Spleen (tissue), 11 donors: ENCODE data around the gene ASTL. TPM values are rescaled to one million over a fixed set of nuclear protein-coding genes. Genes with fewer than 3 reads are reported as not detected.

ENCODE experiments used
- DNase-seq: peaks from one replicate; pipeline ENCODE4 v3.0.0-alpha.2; 2020
- H3K27ac ChIP-seq, 8 donors: fragments of 200-600 bp; sonication (generic) in 7 of 8; 1 replicate in 4 of 8; 2 replicates in 4 of 8; pipeline versions ENCODE4 v1.5.0 to v1.8.0; 2016 to 2021; ENCODE audit warnings: inconsistent platforms in 4 of 8, mild to moderate bottlenecking in 4 of 8, moderate library complexity in 1 of 8
- H3K27me3 ChIP-seq, 7 donors: fragments of 200-600 bp; sonication (generic) in 6 of 7; replicated peaks in 1 of 7; 1 replicate in 4 of 7; 2 replicates in 3 of 7; pipeline versions ENCODE4 v1.5.0 to v1.8.0; 2016 to 2021; ENCODE audit warnings: inconsistent platforms in 3 of 7, mild to moderate bottlenecking in 1 of 7
- H3K36me3 ChIP-seq, 6 donors: fragments of 200-600 bp; sonication (generic) in 5 of 6; 1 replicate in 4 of 6; 2 replicates in 2 of 6; pipeline versions ENCODE4 v1.5.0 to v1.8.0; 2016 to 2021; ENCODE audit warnings: inconsistent platforms in 2 of 6
- H3K4me1 ChIP-seq, 6 donors: fragments of 200-600 bp; sonication (generic) in 5 of 6; 1 replicate in 3 of 6; 2 replicates in 3 of 6; pipeline versions ENCODE4 v1.5.0 to v1.8.0; 2016 to 2021; ENCODE audit warnings: inconsistent platforms in 3 of 6
- H3K4me3 ChIP-seq, 8 donors: fragments of 200-600 bp; sonication (generic) in 7 of 8; 1 replicate in 4 of 8; 2 replicates in 4 of 8; pipeline versions ENCODE4 v1.5.0 to v1.8.0; 2016 to 2021; ENCODE audit warnings: inconsistent platforms in 4 of 8, mild to moderate bottlenecking in 4 of 8, moderate library complexity in 2 of 8
- H3K9me3 ChIP-seq, 8 donors: fragments of 200-600 bp; sonication (generic) in 7 of 8; 1 replicate in 4 of 8; 2 replicates in 4 of 8; pipeline versions ENCODE4 v1.5.0 to v1.8.0; 2016 to 2021; ENCODE audit warnings: inconsistent platforms in 4 of 8
- CTCF ChIP-seq, 11 experiments: fragments of 200-600 bp in 7 of 11; fragments of 450-650 bp in 4 of 11; sonication (generic) in 4 of 11; IDR thresholded peaks in 8 of 11; conservative IDR thresholded peaks in 3 of 11; 1 replicate in 7 of 11; 2 replicates in 4 of 11; pipeline versions ENCODE4 v1.4.0 to v1.8.0; 2016 to 2021; ENCODE audit warnings: antibody characterized with exemption in 11 of 11, inconsistent platforms in 4 of 11, mild to moderate bottlenecking in 1 of 11
- POLR2A ChIP-seq, 3 donors: fragments of 450-650 bp; IDR thresholded peaks; one replicate each; pipeline ENCODE4 v1.5.1; 2017; ENCODE audit warnings: antibody characterized with exemption in 3 of 3, mild to moderate bottlenecking in 1 of 3
- POLR2AphosphoS5 ChIP-seq, 3 donors: sonication (generic); formaldehyde crosslinking; IDR thresholded peaks; one replicate each; pipeline ENCODE4 v1.5.1; 2017; ENCODE audit warnings: antibody characterized with exemption in 3 of 3
- WGBS, 5 donors: extraction: QIAGEN DNeasy Blood & Tissue Kit in 3 of 5; methylation state at CpG; one replicate each; pipeline versions ENCODE4 v1.1.5 to v1.1.7; 2013 to 2018; 5-methylcytosine and 5-hydroxymethylcytosine counted together
- intact Hi-C: fragments of 100-400 bp; cut with DNase I; formaldehyde crosslinking; loops from one replicate; pipeline ENCODE4 v1.15.0; 2023; ENCODE audit warnings: low total_unique reads
- polyA plus RNA-seq, 3 donors: library from polyadenylated mRNA; stranded (reverse); fragments of 200-250 nt; gene quantifications; one replicate each; pipeline ENCODE4 v1.2.1, GENCODE V29; 2013
- total RNA-seq, 7 donors: library from RNA; depleted of rRNA in 3 of 7; stranded (reverse); fragments of >200 nt in 3 of 7; fragmentation: NEBNext Ultra II Directional in 4 of 7; extraction: Animal tissue kit (Norgen Biotek cat#: 25700) in 4 of 7; gene quantifications; one replicate each; pipeline versions ENCODE4 v1.1.0 to v1.2.1, GENCODE V29; 2016 to 2021
- donor health status: healthy with polysubstance abuse.
- donor health status: DM: no; HTN: no; CAD: no; lungs with moderate emphysema.
- donor health status: DM: no; HTN: no; CAD: no.
- donor health status: Bipolar disorder and iron deficiency.
- donor health status: healthy.
- donor health status: DM: no; HTN: no; CAD: no.
- donor health status: DM: yes; HTN: yes; CAD: no.

ASTL gene
- total and polyA plus RNA-seq, 10 donors: 0.24 to 2.2 (median 0.52) TPM; not detected in 1

GRCh38 chr2:96131152-96131812 lies 7.0 kb downstream of the ASTL start:
- Histone ChIP-seq H3K36me3 (peaks cover 0 to 5% (median 0%) of the 10 kb centered on the region in 6 donors), H3K27ac (peak overlapping the region in 2 of 8 donors; percentile 9 to 46), H3K4me1 (no peaks in the 10 kb centered on the region), H3K27me3 (no peaks in the 10 kb centered on the region), H3K9me3 (no peaks in the 10 kb centered on the region), H3K4me3 (no peak overlapping the region)
- DNase-seq: no peak
- no peak for TF ChIP-seq POLR2AphosphoS5 (IDR thresholded peaks at IDR 0.05)
- TF ChIP-seq CTCF (IDR thresholded peaks at IDR 0.05 in 8 of 11, conservative IDR thresholded peaks at IDR 0.05 in 3 of 11): no peak
- no peak for TF ChIP-seq POLR2A (IDR thresholded peaks at IDR 0.05)
- intact Hi-C loops: no loop called here
- 83 to 89% (median 85%) methylated on average over 10 of the region's 10 CpGs for WGBS, 5 donors

GRCh38 chr2:96130483-96130882 lies 7.8 kb downstream of the ASTL start:
- Histone ChIP-seq H3K4me3 (no peak overlapping the region), H3K36me3 (peaks cover 0 to 5% (median 0%) of the 10 kb centered on the region in 6 donors), H3K4me1 (no peaks in the 10 kb centered on the region), H3K27ac (peak overlapping the region in 2 of 8 donors; percentile 30 to 46), H3K9me3 (no peaks in the 10 kb centered on the region), H3K27me3 (no peaks in the 10 kb centered on the region)
- 79 to 91% (median 90%) methylated on average over 4 of the region's 4 CpGs for WGBS, 5 donors
- intact Hi-C loops: no loop called here
- TF ChIP-seq POLR2AphosphoS5 (IDR thresholded peaks at IDR 0.05): no peak
- no peak for TF ChIP-seq CTCF (IDR thresholded peaks at IDR 0.05 in 8 of 11, conservative IDR thresholded peaks at IDR 0.05 in 3 of 11)
- no peak for TF ChIP-seq POLR2A (IDR thresholded peaks at IDR 0.05)
- no peak for DNase-seq

GRCh38 chr2:96129528-96130120 lies 8.7 kb downstream of the ASTL start:
- intact Hi-C loops: no loop called here
- WGBS, 5 donors: 80 to 95% (median 88%) methylated on average over 16 of the region's 16 CpGs
- TF ChIP-seq POLR2A (IDR thresholded peaks at IDR 0.05) (no peak), POLR2AphosphoS5 (IDR thresholded peaks at IDR 0.05) (no peak), CTCF (IDR thresholded peaks at IDR 0.05 in 8 of 11, conservative IDR thresholded peaks at IDR 0.05 in 3 of 11) (no peak)

GRCh38 chr2:96128456-96128855 lies 9.8 kb downstream of the ASTL start:
- no peak for DNase-seq
- no peak overlapping the region for H3K4me3 ChIP-seq
- TF ChIP-seq CTCF (IDR thresholded peaks at IDR 0.05 in 8 of 11, conservative IDR thresholded peaks at IDR 0.05 in 3 of 11): no peak
- TF ChIP-seq POLR2A (IDR thresholded peaks at IDR 0.05): no peak
- TF ChIP-seq POLR2AphosphoS5 (IDR thresholded peaks at IDR 0.05): no peak
- H3K4me1 ChIP-seq: no peaks in the 10 kb centered on the region
- no peak overlapping the region for H3K27ac ChIP-seq
- WGBS, 5 donors: 81 to 87% (median 86%) methylated on average over 6 of the region's 6 CpGs
- intact Hi-C loops: no loop called here
- H3K9me3 ChIP-seq: no peaks in the 10 kb centered on the region
- no peaks in the 10 kb centered on the region for H3K27me3 ChIP-seq
- H3K36me3 ChIP-seq: peaks cover 0 to 5% (median 0%) of the 10 kb centered on the region in 6 donors

More at GRCh38 chr2:96129528-96130120, 8.7 kb downstream of the ASTL start:
- DNase-seq: no peak
- peaks cover 0 to 5% (median 0%) of the 10 kb centered on the region in 6 donors for H3K36me3 ChIP-seq
- H3K27me3 ChIP-seq: no peaks in the 10 kb centered on the region
- no peaks in the 10 kb centered on the region for H3K9me3 ChIP-seq
- H3K27ac ChIP-seq: peak overlapping the region in 2 of 8 donors; percentile 22 to 46
- no peak overlapping the region for H3K4me3 ChIP-seq
- no peaks in the 10 kb centered on the region for H3K4me1 ChIP-seq
